K562 (cell line): ENCODE data around the gene ARV1. TPM values are rescaled to one million over a fixed set of nuclear protein-coding genes. Genes with fewer than 3 reads are reported as not detected.

Source experiments
- CCAR2 ChIP-seq: fragments of 200-400 bp; formaldehyde crosslinking; IDR thresholded peaks from 2 replicates; pipeline ENCODE4 v1.6.1; 2017; ENCODE audit warnings: mild to moderate bottlenecking, low read depth, low read length
- ETV1 ChIP-seq: fragments of 450-650 bp; conservative IDR thresholded peaks from 2 replicates; pipeline ENCODE4 v1.6.1; 2016; ENCODE audit warnings: missing genetic modification characterization, control low read depth, low read depth, missing compliant biosample characterization
- ETV6 ChIP-seq, 3 experiments: fragments of 150-350 bp in 1 of 3; sonication (generic) in 1 of 3; formaldehyde crosslinking in 1 of 3; IDR thresholded peaks; 2 replicates each; pipeline versions ENCODE4 v1.6.1 to v1.8.0; 2014 to 2022; ENCODE audit warnings: borderline replicate concordance in 2 of 3, low read depth in 2 of 3, antibody characterized with exemption in 1 of 3, low read length in 1 of 3, mild to moderate bottlenecking in 1 of 3, missing genetic modification reagents in 1 of 3
- JUNB ChIP-seq: fragments of 450-650 bp; formaldehyde crosslinking; conservative IDR thresholded peaks from 2 replicates; pipeline ENCODE4 v1.4.0; 2020; ENCODE audit warnings: mild to moderate bottlenecking
- KLF10 ChIP-seq: fragments of 250-450 bp; sonication (Bioruptor Pico); IDR thresholded peaks from 2 replicates; pipeline ENCODE4 v1.6.1; 2021; ENCODE audit warnings: matching md5 sums
- MBD2 ChIP-seq: sonication (generic); IDR thresholded peaks from 2 replicates; pipeline ENCODE4 v1.6.1; 2016; ENCODE audit warnings: low read depth, borderline replicate concordance
- MTA1 ChIP-seq: fragments of 450-650 bp; IDR thresholded peaks from 2 replicates; pipeline ENCODE4 v1.6.1; 2017; ENCODE audit warnings: borderline replicate concordance
- MTF1 ChIP-seq: fragments of 250-450 bp; sonication (Bioruptor Pico); IDR thresholded peaks from 2 replicates; pipeline ENCODE4 v1.9.0; 2021; ENCODE audit warnings: moderate library complexity, mild to moderate bottlenecking, inconsistent platforms, borderline replicate concordance
- PHF21A ChIP-seq: fragments of 450-650 bp; IDR thresholded peaks from 2 replicates; pipeline ENCODE4 v1.6.1; 2017; ENCODE audit warnings: low read depth, borderline replicate concordance
- SMAD1 ChIP-seq: fragments of 150-350 bp; IDR thresholded peaks from 2 replicates; pipeline ENCODE4 v1.6.1; 2014; ENCODE audit warnings: low read length, low read depth; ENCODE audit not compliant: partially characterized antibody
- SP1 ChIP-seq: sonication (generic); formaldehyde crosslinking; IDR thresholded peaks from 2 replicates; pipeline ENCODE4 v1.8.1; 2022; ENCODE audit warnings: mild to moderate bottlenecking, missing genetic modification reagents
- TCF3 ChIP-seq: sonication (generic); formaldehyde crosslinking; IDR thresholded peaks from 2 replicates; pipeline ENCODE4 v1.4.0; 2020; ENCODE audit warnings: mild to moderate bottlenecking, missing genetic modification reagents
- ZFP36 ChIP-seq: fragments of 150-350 bp; IDR thresholded peaks from 2 replicates; pipeline ENCODE4 v1.6.1; 2018; ENCODE audit warnings: low read length, low read depth; ENCODE audit not compliant: partially characterized antibody
- polyA plus RNA-seq, 8 experiments: library from polyadenylated mRNA; depleted of rRNA in 4 of 8; stranded (reverse) in 5 of 8; unstranded in 3 of 8; fragments of >200 nt; fragmentation: Nextera tagmentation in 2 of 8; fragmentation: Illumina TruSeq in 1 of 8; extraction: Ambion mirVana in 2 of 8; extraction: Trizol in 1 of 8; gene quantifications; 2 replicates each; pipeline versions ENCODE4 v1.2.1 to v1.2.3, GENCODE V29; 2011 to 2014; ENCODE audit warnings: inconsistent platforms in 1 of 8, missing spikeins in 1 of 8
- total RNA-seq, 7 experiments: library from RNA; depleted of rRNA in 6 of 7; stranded (reverse); fragments of >200 nt in 6 of 7; fragmentation: Illumina TruSeq in 2 of 7; extraction: Trizol in 2 of 7; gene quantifications; 2 replicates each; pipeline versions ENCODE4 v1.2.1 to v1.2.3, GENCODE V29; 2011 to 2021; ENCODE audit warnings: low replicate concordance in 1 of 7
- TF ChIP-seq, protein P1 (sequence below): fragments of 250-450 bp; sonication (Bioruptor Pico); IDR thresholded peaks from 2 replicates; pipeline ENCODE4 v1.4.0; 2020; ENCODE audit warnings: mild to moderate bottlenecking
- TF ChIP-seq, protein P2 (sequence below): sonication (generic); formaldehyde crosslinking; IDR thresholded peaks from 2 replicates; pipeline ENCODE4 v1.8.0; 2023; ENCODE audit warnings: mild to moderate bottlenecking, missing genetic modification reagents
- TF ChIP-seq, protein P3 (sequence below): sonication (generic); formaldehyde crosslinking; IDR thresholded peaks from 2 replicates; pipeline ENCODE4 v1.8.1; 2022; ENCODE audit warnings: missing genetic modification reagents
- TF ChIP-seq, protein P4 (sequence below): sonication (generic); formaldehyde crosslinking; IDR thresholded peaks from 2 replicates; pipeline ENCODE4 v1.8.0; 2022; ENCODE audit warnings: mild to moderate bottlenecking, missing genetic modification reagents
- TF ChIP-seq, protein P5 (sequence below): fragments of 250-450 bp; sonication (Bioruptor Pico); IDR thresholded peaks from 2 replicates; pipeline ENCODE4 v1.8.0; 2021; ENCODE audit warnings: moderate library complexity, mild to moderate bottlenecking, inconsistent platforms

The ARV1 gene
- total and polyA plus RNA-seq, 9 of the 15 experiments (the other 6 are each of a cell fraction or from before 2014, with no cell fraction given): 54.8 to 139 (median 74.0) TPM

DNA sequence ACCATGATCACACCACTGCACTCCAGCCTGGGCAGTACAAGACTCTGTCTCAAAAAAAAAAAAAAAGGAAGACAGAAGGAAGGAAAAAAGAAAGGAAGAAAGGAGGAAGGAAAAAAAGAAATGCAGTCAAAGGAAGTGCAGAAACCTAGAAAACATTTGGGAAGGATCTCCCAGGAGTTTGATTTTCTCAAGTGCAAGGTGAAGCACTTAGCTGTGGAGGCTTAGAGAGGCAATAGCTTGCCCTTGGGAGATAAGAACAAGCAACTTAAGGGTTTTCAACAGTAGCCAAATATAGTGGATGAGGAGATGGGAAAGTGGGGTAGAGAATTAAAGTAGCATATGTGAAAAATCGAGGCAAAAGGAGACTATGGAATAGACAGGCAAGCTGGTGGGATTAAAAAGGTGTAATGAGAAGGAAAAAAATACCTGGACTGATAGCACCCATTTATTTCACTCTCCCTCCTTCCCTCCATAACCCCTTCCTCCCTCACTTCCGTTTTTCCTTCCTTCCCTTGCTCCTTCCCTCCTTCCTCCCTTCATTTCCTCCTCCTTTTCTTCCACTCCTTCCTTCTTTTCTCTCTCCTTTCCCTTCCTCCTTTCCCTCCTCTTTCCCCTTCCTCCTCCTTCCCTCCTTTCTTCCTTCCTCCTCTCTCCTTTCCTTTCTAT lies 68.0 kb downstream of the ARV1 start (continued):
- TF ChIP-seq, protein P1, sequence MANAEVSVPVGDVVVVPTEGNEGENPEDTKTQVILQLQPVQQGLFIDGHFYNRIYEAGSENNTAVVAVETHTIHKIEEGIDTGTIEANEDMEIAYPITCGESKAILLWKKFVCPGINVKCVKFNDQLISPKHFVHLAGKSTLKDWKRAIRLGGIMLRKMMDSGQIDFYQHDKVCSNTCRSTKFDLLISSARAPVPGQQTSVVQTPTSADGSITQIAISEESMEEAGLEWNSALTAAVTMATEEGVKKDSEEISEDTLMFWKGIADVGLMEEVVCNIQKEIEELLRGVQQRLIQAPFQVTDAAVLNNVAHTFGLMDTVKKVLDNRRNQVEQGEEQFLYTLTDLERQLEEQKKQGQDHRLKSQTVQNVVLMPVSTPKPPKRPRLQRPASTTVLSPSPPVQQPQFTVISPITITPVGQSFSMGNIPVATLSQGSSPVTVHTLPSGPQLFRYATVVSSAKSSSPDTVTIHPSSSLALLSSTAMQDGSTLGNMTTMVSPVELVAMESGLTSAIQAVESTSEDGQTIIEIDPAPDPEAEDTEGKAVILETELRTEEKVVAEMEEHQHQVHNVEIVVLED (CRISPR knock-in tag): no peak
- TF ChIP-seq TCF3 (CRISPR knock-in tag) (peak; percentile 69), CCAR2 (no peak), ETV6 (IDR thresholded peaks at IDR 0.05; ENCODE audit: borderline replicate concordance in 1 of 2, low read depth in 2 of 2, low read length in 1 of 2) (peak in 1 of 2 experiments; percentile 11; a peak in 2 of 4 replicates), ETV6 (CRISPR knock-in tag; IDR thresholded peaks at IDR 0.05; ENCODE audit: borderline replicate concordance) (no peak), SP1 (CRISPR knock-in tag) (no peak), MTA1 (peak; percentile 88), MTF1 (CRISPR knock-in tag) (no peak), ETV1 (tag) (no peak), PHF21A (no peak), SMAD1 (no peak), ZFP36 (no peak), MBD2 (no peak), JUNB (no peak), KLF10 (CRISPR knock-in tag) (no peak)
- TF ChIP-seq, protein P2, sequence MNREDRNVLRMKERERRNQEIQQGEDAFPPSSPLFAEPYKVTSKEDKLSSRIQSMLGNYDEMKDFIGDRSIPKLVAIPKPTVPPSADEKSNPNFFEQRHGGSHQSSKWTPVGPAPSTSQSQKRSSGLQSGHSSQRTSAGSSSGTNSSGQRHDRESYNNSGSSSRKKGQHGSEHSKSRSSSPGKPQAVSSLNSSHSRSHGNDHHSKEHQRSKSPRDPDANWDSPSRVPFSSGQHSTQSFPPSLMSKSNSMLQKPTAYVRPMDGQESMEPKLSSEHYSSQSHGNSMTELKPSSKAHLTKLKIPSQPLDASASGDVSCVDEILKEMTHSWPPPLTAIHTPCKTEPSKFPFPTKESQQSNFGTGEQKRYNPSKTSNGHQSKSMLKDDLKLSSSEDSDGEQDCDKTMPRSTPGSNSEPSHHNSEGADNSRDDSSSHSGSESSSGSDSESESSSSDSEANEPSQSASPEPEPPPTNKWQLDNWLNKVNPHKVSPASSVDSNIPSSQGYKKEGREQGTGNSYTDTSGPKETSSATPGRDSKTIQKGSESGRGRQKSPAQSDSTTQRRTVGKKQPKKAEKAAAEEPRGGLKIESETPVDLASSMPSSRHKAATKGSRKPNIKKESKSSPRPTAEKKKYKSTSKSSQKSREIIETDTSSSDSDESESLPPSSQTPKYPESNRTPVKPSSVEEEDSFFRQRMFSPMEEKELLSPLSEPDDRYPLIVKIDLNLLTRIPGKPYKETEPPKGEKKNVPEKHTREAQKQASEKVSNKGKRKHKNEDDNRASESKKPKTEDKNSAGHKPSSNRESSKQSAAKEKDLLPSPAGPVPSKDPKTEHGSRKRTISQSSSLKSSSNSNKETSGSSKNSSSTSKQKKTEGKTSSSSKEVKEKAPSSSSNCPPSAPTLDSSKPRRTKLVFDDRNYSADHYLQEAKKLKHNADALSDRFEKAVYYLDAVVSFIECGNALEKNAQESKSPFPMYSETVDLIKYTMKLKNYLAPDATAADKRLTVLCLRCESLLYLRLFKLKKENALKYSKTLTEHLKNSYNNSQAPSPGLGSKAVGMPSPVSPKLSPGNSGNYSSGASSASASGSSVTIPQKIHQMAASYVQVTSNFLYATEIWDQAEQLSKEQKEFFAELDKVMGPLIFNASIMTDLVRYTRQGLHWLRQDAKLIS (CRISPR knock-in tag): no peak
- TF ChIP-seq, protein P3, sequence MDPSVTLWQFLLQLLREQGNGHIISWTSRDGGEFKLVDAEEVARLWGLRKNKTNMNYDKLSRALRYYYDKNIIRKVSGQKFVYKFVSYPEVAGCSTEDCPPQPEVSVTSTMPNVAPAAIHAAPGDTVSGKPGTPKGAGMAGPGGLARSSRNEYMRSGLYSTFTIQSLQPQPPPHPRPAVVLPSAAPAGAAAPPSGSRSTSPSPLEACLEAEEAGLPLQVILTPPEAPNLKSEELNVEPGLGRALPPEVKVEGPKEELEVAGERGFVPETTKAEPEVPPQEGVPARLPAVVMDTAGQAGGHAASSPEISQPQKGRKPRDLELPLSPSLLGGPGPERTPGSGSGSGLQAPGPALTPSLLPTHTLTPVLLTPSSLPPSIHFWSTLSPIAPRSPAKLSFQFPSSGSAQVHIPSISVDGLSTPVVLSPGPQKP (CRISPR knock-in tag): no peak
- TF ChIP-seq, protein P4, sequence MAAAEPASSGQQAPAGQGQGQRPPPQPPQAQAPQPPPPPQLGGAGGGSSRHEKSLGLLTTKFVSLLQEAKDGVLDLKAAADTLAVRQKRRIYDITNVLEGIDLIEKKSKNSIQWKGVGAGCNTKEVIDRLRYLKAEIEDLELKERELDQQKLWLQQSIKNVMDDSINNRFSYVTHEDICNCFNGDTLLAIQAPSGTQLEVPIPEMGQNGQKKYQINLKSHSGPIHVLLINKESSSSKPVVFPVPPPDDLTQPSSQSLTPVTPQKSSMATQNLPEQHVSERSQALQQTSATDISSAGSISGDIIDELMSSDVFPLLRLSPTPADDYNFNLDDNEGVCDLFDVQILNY (CRISPR knock-in tag): no peak
- TF ChIP-seq, protein P5, sequence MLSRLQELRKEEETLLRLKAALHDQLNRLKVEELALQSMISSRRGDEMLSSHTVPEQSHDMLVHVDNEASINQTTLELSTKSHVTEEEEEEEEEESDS: no peak
